PC-9 (cell line): ENCODE data around the gene SDSL.

ENCODE experiments used
- EZH2 ChIP-seq: fragments of 200-600 bp; sonication (generic); IDR thresholded peaks from 2 replicates; pipeline ENCODE4 v1.8.0; 2017; ENCODE audit warnings: antibody characterized with exemption, low read depth
- TF ChIP-seq, protein P1 (sequence below): fragments of 200-600 bp; sonication (generic); conservative IDR thresholded peaks from 2 replicates; pipeline ENCODE4 v1.6.1; 2017; ENCODE audit warnings: mixed run types, antibody characterized with exemption, mild to moderate bottlenecking, moderate library complexity

DNA sequence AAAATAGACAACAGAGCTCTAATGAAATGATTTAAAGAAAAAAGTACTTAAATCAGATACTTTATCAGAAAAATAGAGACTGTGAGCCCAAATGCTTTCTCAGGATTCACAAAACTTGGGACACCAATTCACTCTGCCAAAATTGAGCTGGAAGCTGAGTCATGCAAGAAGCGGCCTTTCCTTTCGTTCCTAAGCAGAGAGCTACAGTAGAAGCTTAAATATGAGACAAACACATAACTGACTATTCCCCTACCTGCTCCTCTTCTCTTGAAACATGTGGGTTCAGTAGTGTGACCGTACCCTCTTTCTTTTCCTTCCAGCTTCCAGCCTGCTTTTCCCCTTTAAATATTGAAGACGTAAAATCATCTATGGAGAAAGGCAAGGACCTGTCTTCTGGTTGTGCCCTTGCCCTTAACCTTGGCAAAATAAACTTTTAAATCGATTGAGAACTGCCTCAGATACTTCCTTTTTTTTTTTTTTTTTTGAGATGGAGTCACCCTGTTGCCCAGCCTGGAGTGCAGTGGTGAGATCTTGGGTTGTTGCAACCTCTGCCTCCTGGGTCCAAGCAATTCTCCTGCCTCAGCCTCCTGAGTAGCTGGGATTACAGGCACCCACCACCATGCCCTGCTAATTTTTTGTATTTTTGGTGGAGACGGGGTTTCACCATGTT, 14.1 kb upstream of the SDSL start:
- TF ChIP-seq, protein P1, sequence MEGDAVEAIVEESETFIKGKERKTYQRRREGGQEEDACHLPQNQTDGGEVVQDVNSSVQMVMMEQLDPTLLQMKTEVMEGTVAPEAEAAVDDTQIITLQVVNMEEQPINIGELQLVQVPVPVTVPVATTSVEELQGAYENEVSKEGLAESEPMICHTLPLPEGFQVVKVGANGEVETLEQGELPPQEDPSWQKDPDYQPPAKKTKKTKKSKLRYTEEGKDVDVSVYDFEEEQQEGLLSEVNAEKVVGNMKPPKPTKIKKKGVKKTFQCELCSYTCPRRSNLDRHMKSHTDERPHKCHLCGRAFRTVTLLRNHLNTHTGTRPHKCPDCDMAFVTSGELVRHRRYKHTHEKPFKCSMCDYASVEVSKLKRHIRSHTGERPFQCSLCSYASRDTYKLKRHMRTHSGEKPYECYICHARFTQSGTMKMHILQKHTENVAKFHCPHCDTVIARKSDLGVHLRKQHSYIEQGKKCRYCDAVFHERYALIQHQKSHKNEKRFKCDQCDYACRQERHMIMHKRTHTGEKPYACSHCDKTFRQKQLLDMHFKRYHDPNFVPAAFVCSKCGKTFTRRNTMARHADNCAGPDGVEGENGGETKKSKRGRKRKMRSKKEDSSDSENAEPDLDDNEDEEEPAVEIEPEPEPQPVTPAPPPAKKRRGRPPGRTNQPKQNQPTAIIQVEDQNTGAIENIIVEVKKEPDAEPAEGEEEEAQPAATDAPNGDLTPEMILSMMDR = no peak
- no peak for TF ChIP-seq EZH2
